ENCODE results near the gene AFG3L2.

GRCh38 chr18:12336171-12336613, 40.8 kb downstream of the AFG3L2 start:
- TF ChIP-seq CTCF (IDR thresholded peaks at IDR 0.05) (no peak), POLR2AphosphoS5 (IDR thresholded peaks at IDR 0.05) (no peak)

Data from prostate gland (tissue), 2 donors.